ENCODE results near the gene ADISSP. TPM values are rescaled to one million over a fixed set of nuclear protein-coding genes. Genes with fewer than 3 reads are reported as not detected.

ADISSP gene
- total RNA-seq, 4 donors from 2014 or later = 14.4 to 32.4 (median 22.2) TPM

DNA sequence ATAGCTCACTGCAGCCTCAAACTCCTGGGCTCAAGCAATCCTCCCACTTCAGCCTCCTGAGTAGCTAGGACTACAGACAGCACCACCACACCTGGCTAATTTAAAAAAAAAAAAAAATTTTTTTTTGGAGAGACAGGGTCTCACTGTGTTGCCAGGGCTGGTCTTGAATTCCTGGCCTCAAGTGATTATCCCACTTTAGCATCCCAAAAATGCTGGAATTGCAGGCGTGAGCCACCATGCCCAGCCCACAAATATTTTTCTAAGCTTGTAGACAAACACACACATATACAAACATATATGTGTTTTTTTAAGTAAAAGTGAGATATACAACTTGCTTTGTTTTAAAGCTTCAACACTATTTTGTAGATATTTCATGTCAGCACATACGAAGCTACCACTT lies 24.3 kb downstream of the ADISSP start:
- peaks cover 0 to 11% of the 10 kb centered on the region in 2 donors for H3K27me3 ChIP-seq
- TF ChIP-seq POLR2A (IDR thresholded peaks at IDR 0.05) (no peak), EP300 (IDR thresholded peaks at IDR 0.05) (no peak), CTCF (IDR thresholded peaks at IDR 0.05) (no peak)
- no peak overlapping the region for H3K27ac ChIP-seq
- WGBS, 2 donors = 79 to 90% methylated on average over 2 of the region's 2 CpGs
- DNase-seq (ENCODE audit: low spot score in 2 of 2) = no peak
- peaks cover 0 to 25% (median 0%) of the 10 kb centered on the region in 3 donors for H3K36me3 ChIP-seq
- H3K4me1 ChIP-seq = peaks cover 0 to 28% (median 0%) of the 10 kb centered on the region in 4 donors
- no peak overlapping the region for H3K4me3 ChIP-seq
- no peaks in the 10 kb centered on the region for H3K9me3 ChIP-seq

DNA sequence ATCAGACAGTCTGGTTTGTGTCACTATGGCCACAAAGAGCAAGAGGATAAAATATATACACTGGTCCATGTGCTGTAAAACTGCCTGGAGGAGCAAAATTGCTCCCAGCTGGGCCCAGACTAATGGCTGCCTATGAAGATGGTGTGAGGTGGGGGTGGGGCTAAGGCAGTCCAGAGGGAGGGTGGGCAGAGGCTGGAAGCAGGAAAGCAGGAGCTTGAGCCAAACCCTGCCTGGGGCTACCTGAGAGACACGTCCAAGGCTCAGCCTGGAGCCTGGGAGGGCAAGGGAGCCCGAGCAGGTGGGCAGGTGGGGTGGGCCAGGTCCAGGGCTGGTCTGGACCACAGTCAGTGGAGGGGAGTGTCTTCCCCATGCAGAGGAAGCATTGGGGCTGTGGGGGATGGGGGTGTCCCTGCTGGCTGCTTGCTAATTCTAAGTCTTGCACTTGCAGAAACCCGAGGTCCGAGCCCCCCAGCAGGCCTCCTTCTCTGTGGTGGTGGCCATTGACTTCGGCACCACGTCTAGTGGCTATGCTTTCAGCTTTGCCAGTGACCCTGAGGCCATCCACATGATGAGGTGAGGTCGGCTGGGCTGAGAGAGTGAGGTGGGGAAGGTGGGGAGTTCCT lies 25.6 kb downstream of the ADISSP start:
- Histone ChIP-seq H3K27ac (no peak overlapping the region), H3K36me3 (peaks cover 0 to 14% (median 0%) of the 10 kb centered on the region in 3 donors), H3K27me3 (peaks cover 0 to 11% of the 10 kb centered on the region in 2 donors), H3K4me3 (no peak overlapping the region), H3K4me1 (peaks cover 0 to 33% (median 0%) of the 10 kb centered on the region in 4 donors), H3K9me3 (no peaks in the 10 kb centered on the region)
- DNase-seq (ENCODE audit: low spot score in 2 of 2) = no peak
- no peak for TF ChIP-seq EP300 (IDR thresholded peaks at IDR 0.05)
- TF ChIP-seq POLR2A (IDR thresholded peaks at IDR 0.05) = no peak
- TF ChIP-seq CTCF (IDR thresholded peaks at IDR 0.05) = no peak
- 68 to 72% methylated on average over 7 of the region's 7 CpGs for WGBS, 2 donors

DNA sequence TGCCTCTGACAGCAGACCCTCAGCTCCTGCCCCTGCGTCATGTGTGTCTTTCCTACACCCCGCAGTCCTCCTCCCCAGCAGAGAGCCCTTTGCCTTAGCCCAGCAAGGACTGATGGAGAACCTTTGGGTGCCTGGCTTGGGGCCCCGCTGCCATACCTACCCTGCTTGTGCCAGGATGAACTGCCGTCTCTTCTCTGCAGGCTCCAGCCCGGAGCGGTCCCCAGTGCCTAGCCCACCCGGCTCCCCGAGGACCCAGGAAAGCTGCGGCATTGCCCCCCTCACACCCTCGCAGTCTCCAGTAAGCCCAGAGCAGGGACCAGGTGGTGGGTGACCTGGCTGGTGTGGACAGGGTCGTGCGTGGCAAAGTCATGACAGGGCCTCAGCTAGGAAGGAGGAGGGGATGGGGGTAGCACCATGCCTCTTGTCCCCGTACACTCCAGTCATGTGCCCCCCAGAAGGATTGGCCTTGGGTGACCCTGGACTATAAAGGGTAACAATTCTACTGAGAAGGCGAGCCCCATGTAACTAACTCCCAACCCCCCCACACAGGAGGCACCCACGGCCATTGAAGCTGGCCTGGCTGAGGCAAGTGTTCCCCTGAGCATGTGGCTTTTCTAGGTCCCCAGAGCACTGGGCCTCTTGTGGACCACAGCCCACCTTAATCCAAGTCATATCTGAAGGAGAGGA lies 26.8 kb downstream of the ADISSP start:
- no peaks in the 10 kb centered on the region for H3K9me3 ChIP-seq
- H3K4me1 ChIP-seq = peaks cover 0 to 33% (median 0%) of the 10 kb centered on the region in 4 donors
- H3K27me3 ChIP-seq = peaks cover 0 to 11% of the 10 kb centered on the region in 2 donors
- no peak for TF ChIP-seq CTCF (IDR thresholded peaks at IDR 0.05)
- no peak for TF ChIP-seq EP300 (IDR thresholded peaks at IDR 0.05)
- no peak for TF ChIP-seq POLR2A (IDR thresholded peaks at IDR 0.05)
- 84 to 90% methylated on average over 10 to 15 of the region's 15 CpGs for WGBS, 2 donors
- H3K4me3 ChIP-seq = no peak overlapping the region
- H3K27ac ChIP-seq = no peak overlapping the region
- DNase-seq (ENCODE audit: low spot score in 2 of 2) = no peak
- peaks cover 0 to 7% (median 0%) of the 10 kb centered on the region in 3 donors for H3K36me3 ChIP-seq

GRCh38 chr20:3739926-3740451 lies 27.6 kb downstream of the ADISSP start:
- Histone ChIP-seq H3K9me3 (no peaks in the 10 kb centered on the region), H3K4me1 (peaks cover 0 to 35% (median 0%) of the 10 kb centered on the region in 4 donors), H3K36me3 (peaks cover 0 to 3% (median 0%) of the 10 kb centered on the region in 3 donors), H3K27me3 (peaks cover 0 to 5% of the 10 kb centered on the region in 2 donors), H3K4me3 (no peak overlapping the region), H3K27ac (peak overlapping the region in 3 of 4 donors; percentile 7 to 62 (median 33))
- TF ChIP-seq EP300 (IDR thresholded peaks at IDR 0.05) (no peak), POLR2A (IDR thresholded peaks at IDR 0.05) (no peak), CTCF (IDR thresholded peaks at IDR 0.05) (no peak)
- DNase-seq (ENCODE audit: low spot score in 2 of 2) = no peak
- 40 to 76% methylated on average over 2 to 5 of the region's 7 CpGs for WGBS, 2 donors

Measured in tibial nerve (tissue), 4 donors.